A673 (cell line): Measurements from ENCODE around the gene PHACTR3. TPM values are rescaled to one million over a fixed set of nuclear protein-coding genes. Genes with fewer than 3 reads are reported as not detected.

Experiments used
- BruUV-seq: library from RNA; stranded (reverse); fragments of 400-500 nt; replicated peaks from 2 replicates; lab custom pipeline; 2021; lab: Mats Ljungman, UMichigan
- CTCF ChIA-PET: fragments of 300-600 bp; sonication (Branson Sonifier 250); formaldehyde crosslinking; loops from one replicate; lab custom pipeline; 2022; ENCODE audit warnings: antibody characterized with exemption; lab: Charles Lee
- POLR2A ChIA-PET: fragments of 300-600 bp; sonication (Branson Sonifier 250); formaldehyde crosslinking; loops from one replicate; lab custom pipeline; 2022; ENCODE audit warnings: antibody characterized with exemption; ENCODE audit not compliant: low non-redundant PET; lab: Charles Lee
- DNase-seq: peaks from one replicate; pipeline ENCODE4 v3.0.0-alpha.2; 2015; ENCODE audit warnings: low spot score
- H3K27ac ChIP-seq: fragments of 200-600 bp; sonication (generic); 2 replicates; pipeline ENCODE4 v1.5.1; 2016; ENCODE audit warnings: mixed run types, low read depth, mild to moderate bottlenecking, mixed read lengths, antibody characterized with exemption, low read length; ENCODE audit not compliant: poor library complexity, severe bottlenecking
- H3K27me3 ChIP-seq: fragments of 200-600 bp; sonication (generic); replicated peaks from 2 replicates; pipeline ENCODE4 v1.6.1; 2017; ENCODE audit warnings: mixed run types, low read depth, mild to moderate bottlenecking, mixed read lengths, antibody characterized with exemption, low read length; ENCODE audit not compliant: insufficient read depth, poor library complexity
- H3K36me3 ChIP-seq: fragments of 200-600 bp; sonication (generic); 2 replicates; pipeline ENCODE4 v1.6.1; 2016; ENCODE audit warnings: mixed run types, mild to moderate bottlenecking, mixed read lengths, antibody characterized with exemption, low read length; ENCODE audit not compliant: insufficient read depth, poor library complexity, severe bottlenecking
- H3K4me1 ChIP-seq: fragments of 200-600 bp; sonication (generic); 2 replicates; pipeline ENCODE4 v1.6.1; 2017; ENCODE audit warnings: mixed run types, mild to moderate bottlenecking, mixed read lengths, antibody characterized with exemption, low read length; ENCODE audit not compliant: insufficient read depth, poor library complexity, severe bottlenecking
- H3K4me3 ChIP-seq: fragments of 200-600 bp; sonication (generic); 2 replicates; pipeline ENCODE4 v1.5.1; 2016; ENCODE audit warnings: low read depth, mixed run types, mild to moderate bottlenecking, mixed read lengths, low read length; ENCODE audit not compliant: poor library complexity, severe bottlenecking
- H3K9me3 ChIP-seq: fragments of 200-600 bp; sonication (generic); 2 replicates; pipeline ENCODE4 v1.6.1; 2016; ENCODE audit warnings: mixed run types, low read depth, mild to moderate bottlenecking, mixed read lengths, antibody characterized with exemption, low read length; ENCODE audit not compliant: poor library complexity, severe bottlenecking
- EZH2 ChIP-seq: fragments of 200-600 bp; sonication (generic); IDR thresholded peaks from 2 replicates; pipeline ENCODE4 v1.6.1; 2017; ENCODE audit warnings: borderline replicate concordance, low read depth, mild to moderate bottlenecking, mixed read lengths, antibody characterized with exemption, low read length; ENCODE audit not compliant: poor library complexity, severe bottlenecking
- intact Hi-C: fragments of 100-400 bp; cut with micrococcal nuclease; formaldehyde crosslinking; loops from one replicate; pipeline ENCODE4 v1.10.0; 2022; ENCODE audit not compliant: unreplicated experiment
- total RNA-seq: library from RNA; stranded (reverse); gene quantifications from 2 replicates; pipeline ENCODE4 v1.2.3, GENCODE V29; 2021
- TF ChIP-seq, protein P1 (sequence below): fragments of 300-800, 200-600 bp; sonication (generic); conservative IDR thresholded peaks from 2 replicates; pipeline ENCODE4 v1.5.1; 2017; ENCODE audit warnings: low read depth, mild to moderate bottlenecking, antibody characterized with exemption, low read length, moderate library complexity, mixed read lengths

Gene PHACTR3
- total RNA-seq, 1 experiment from 2014 or later = 0.17 TPM

DNA sequence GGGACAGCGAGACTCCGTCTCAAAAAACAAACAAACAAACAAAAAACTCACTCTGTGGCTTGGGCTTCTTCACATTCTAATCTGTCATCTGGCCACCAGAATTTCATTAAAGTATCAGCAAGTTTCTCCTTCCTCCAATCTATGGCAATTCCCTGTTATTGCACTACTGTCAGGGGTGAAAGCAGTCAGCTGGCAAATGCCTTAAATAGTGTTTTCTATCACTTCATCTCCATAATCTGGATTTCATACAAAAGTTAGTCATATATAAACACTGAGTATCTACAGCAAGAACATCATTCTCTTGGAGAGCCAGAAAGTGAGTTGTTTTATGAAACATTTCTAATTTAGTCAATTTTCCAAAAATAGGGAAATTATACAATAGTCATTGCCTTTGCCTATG lies 56.1 kb downstream of the PHACTR3 start:
- DNase-seq = no peak
- intact Hi-C loops = no loop called here
- Histone ChIP-seq H3K4me1 (no peaks in the 10 kb centered on the region), H3K27me3 (peaks cover 34% of the 10 kb centered on the region), H3K4me3 (no peak overlapping the region), H3K36me3 (no peaks in the 10 kb centered on the region), H3K9me3 (peaks cover 17% of the 10 kb centered on the region), H3K27ac (no peak overlapping the region)
- ChIA-PET POLR2A (no interaction called here), CTCF (no interaction called here)
- no TSS peak for BruUV-seq
- TF ChIP-seq EZH2 = no peak
- TF ChIP-seq, protein P1, sequence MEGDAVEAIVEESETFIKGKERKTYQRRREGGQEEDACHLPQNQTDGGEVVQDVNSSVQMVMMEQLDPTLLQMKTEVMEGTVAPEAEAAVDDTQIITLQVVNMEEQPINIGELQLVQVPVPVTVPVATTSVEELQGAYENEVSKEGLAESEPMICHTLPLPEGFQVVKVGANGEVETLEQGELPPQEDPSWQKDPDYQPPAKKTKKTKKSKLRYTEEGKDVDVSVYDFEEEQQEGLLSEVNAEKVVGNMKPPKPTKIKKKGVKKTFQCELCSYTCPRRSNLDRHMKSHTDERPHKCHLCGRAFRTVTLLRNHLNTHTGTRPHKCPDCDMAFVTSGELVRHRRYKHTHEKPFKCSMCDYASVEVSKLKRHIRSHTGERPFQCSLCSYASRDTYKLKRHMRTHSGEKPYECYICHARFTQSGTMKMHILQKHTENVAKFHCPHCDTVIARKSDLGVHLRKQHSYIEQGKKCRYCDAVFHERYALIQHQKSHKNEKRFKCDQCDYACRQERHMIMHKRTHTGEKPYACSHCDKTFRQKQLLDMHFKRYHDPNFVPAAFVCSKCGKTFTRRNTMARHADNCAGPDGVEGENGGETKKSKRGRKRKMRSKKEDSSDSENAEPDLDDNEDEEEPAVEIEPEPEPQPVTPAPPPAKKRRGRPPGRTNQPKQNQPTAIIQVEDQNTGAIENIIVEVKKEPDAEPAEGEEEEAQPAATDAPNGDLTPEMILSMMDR = no peak

DNA sequence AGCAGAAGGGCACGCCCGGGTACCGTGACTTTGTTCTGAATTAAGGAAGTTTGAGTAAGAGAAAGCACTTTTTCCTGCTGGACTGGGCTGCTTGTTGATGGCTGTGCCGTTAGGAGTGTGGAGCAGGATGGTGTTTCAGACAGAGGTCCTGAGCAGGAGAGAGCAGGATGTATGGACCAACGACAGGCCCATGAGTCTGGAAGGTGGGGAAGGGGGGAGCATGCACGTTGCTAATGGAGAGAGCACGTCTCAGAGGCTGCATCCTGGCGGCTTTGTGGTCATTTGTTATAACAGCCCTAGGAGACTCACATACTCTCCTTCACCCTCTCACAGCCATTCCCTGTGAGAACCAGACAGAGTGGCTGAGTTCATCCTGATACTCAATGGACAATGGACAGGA lies 56.8 kb downstream of the PHACTR3 start:
- intact Hi-C loops = no loop called here
- POLR2A ChIA-PET = no interaction called here
- no peaks in the 10 kb centered on the region for H3K36me3 ChIP-seq
- no peak overlapping the region for H3K27ac ChIP-seq
- no peak for TF ChIP-seq EZH2
- peaks cover 40% of the 10 kb centered on the region for H3K27me3 ChIP-seq
- H3K4me1 ChIP-seq = no peaks in the 10 kb centered on the region
- peaks cover 17% of the 10 kb centered on the region for H3K9me3 ChIP-seq
- DNase-seq = no peak
- CTCF ChIA-PET = no interaction called here
- no peak overlapping the region for H3K4me3 ChIP-seq
- no TSS peak for BruUV-seq

DNA sequence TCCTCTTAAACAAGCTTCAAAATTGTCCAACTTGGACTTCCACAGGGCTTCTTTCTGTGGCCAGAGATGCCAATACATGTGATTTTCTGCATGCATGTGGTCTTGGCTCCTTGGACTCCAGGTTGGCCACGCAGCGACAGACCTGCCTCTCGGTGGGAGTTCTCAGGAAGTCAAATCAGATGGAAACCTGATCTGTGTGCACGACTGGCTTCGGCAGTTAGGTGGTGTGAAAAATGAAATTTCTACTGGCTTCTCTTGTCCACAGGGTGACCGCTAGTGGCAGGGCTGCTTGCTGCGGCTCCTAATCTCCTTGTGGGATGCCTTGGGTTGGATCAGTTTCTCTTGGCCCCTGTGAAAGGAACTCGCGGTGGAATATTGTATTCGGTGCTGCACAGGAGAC lies 57.3 kb downstream of the PHACTR3 start:
- Histone ChIP-seq H3K4me1 (no peaks in the 10 kb centered on the region), H3K27ac (no peak overlapping the region), H3K9me3 (peaks cover 14% of the 10 kb centered on the region), H3K36me3 (no peaks in the 10 kb centered on the region), H3K4me3 (no peak overlapping the region), H3K27me3 (peaks cover 44% of the 10 kb centered on the region)
- no TSS peak for BruUV-seq
- CTCF ChIA-PET = no interaction called here
- TF ChIP-seq, protein P1 = no peak
- TF ChIP-seq EZH2 = no peak
- POLR2A ChIA-PET = no interaction called here
- intact Hi-C loops = no loop called here
- DNase-seq = no peak

DNA sequence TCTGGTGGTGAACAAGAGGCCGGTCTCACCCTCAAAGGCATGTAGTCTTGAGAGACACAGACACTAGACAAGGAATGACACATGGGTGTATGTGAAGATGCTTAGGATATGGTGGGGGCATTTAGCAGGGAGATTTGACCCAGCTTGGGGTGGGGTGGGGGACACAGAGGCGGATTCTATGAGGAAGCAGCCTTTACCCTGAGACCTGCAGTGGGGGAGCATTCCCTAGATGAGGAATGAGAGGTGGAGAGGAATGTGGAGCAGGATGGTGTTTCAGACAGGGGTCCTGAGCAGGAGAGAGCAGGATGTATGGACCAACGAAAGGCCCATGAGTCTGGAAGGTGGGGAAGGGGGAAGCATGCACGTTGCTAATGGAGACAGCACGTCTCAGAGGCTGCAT lies 57.8 kb downstream of the PHACTR3 start:
- no peaks in the 10 kb centered on the region for H3K4me1 ChIP-seq
- H3K36me3 ChIP-seq = no peaks in the 10 kb centered on the region
- H3K27ac ChIP-seq = no peak overlapping the region
- BruUV-seq = no TSS peak
- DNase-seq = no peak
- no peak overlapping the region for H3K4me3 ChIP-seq
- intact Hi-C loops = no loop called here
- ChIA-PET POLR2A (no interaction called here), CTCF (no interaction called here)
- peaks cover 48% of the 10 kb centered on the region for H3K27me3 ChIP-seq
- TF ChIP-seq EZH2 = no peak
- TF ChIP-seq, protein P1 = no peak
- H3K9me3 ChIP-seq = peaks cover 8% of the 10 kb centered on the region
